HepG2 (cell line): ENCODE measurements around the gene CLCN1. TPM values are rescaled to one million over a fixed set of nuclear protein-coding genes. Genes with fewer than 3 reads are reported as not detected.

Experiments used
- ARID2 ChIP-seq: sonication (generic); formaldehyde crosslinking; IDR thresholded peaks from 2 replicates; pipeline ENCODE4 v1.8.1; 2022; ENCODE audit warnings: mild to moderate bottlenecking, missing genetic modification reagents, borderline replicate concordance
- ARNT2 ChIP-seq: sonication (generic); formaldehyde crosslinking; IDR thresholded peaks from 2 replicates; pipeline ENCODE4 v1.8.0; 2022; ENCODE audit warnings: mild to moderate bottlenecking, low read depth, missing genetic modification reagents, moderate library complexity
- CCDC6 ChIP-seq: sonication (generic); formaldehyde crosslinking; IDR thresholded peaks from 2 replicates; pipeline ENCODE4 v1.8.1; 2022; ENCODE audit warnings: mild to moderate bottlenecking, missing genetic modification reagents, moderate library complexity
- CENPT ChIP-seq: sonication (generic); formaldehyde crosslinking; IDR thresholded peaks from 2 replicates; pipeline ENCODE4 v1.8.0; 2022; ENCODE audit warnings: low read depth, mild to moderate bottlenecking, moderate library complexity, missing genetic modification reagents
- DMAP1 ChIP-seq: IDR thresholded peaks from 2 replicates; pipeline ENCODE4 v1.6.1; 2016
- FOXC1 ChIP-seq: sonication (generic); formaldehyde crosslinking; IDR thresholded peaks from 2 replicates; pipeline ENCODE4 v1.8.0; 2022; ENCODE audit warnings: mild to moderate bottlenecking, missing genetic modification reagents, borderline replicate concordance
- GABPB1 ChIP-seq: IDR thresholded peaks from 2 replicates; pipeline ENCODE4 v1.6.1; 2016; ENCODE audit warnings: mild to moderate bottlenecking, missing genetic modification reagents, moderate library complexity, missing compliant biosample characterization
- GRHL1 ChIP-seq: sonication (generic); formaldehyde crosslinking; conservative IDR thresholded peaks from 2 replicates; pipeline ENCODE4 v1.8.0; 2022; ENCODE audit warnings: missing genetic modification reagents
- HOXA9 ChIP-seq: sonication (generic); formaldehyde crosslinking; IDR thresholded peaks from 2 replicates; pipeline ENCODE4 v1.8.1; 2022; ENCODE audit warnings: missing genetic modification reagents, mild to moderate bottlenecking, moderate library complexity, borderline replicate concordance
- NR2F1 ChIP-seq, 2 experiments: fragments of 450-650 bp in 1 of 2; formaldehyde crosslinking in 1 of 2; IDR thresholded peaks; 2 replicates each; pipeline versions ENCODE4 v1.5.0 to v1.6.1; 2016 to 2020; ENCODE audit warnings: mild to moderate bottlenecking in 1 of 2, missing compliant biosample characterization in 1 of 2, missing genetic modification reagents in 1 of 2, moderate library complexity in 1 of 2
- PHF5A ChIP-seq: IDR thresholded peaks from one replicate; pipeline ENCODE4 v1.6.1; 2018; ENCODE audit warnings: low read depth, missing genetic modification reagents; ENCODE audit not compliant: unreplicated experiment
- POLR2A ChIP-seq, 2 experiments: IDR thresholded peaks; 2 replicates each; pipeline ENCODE4 v1.6.1; 2011; ENCODE audit warnings: low read depth in 2 of 2, low read length in 2 of 2, mild to moderate bottlenecking in 1 of 2, moderate library complexity in 1 of 2; ENCODE audit not compliant: insufficient read depth in 1 of 2
- RELA ChIP-seq: sonication (generic); formaldehyde crosslinking; IDR thresholded peaks from 2 replicates; pipeline ENCODE4 v1.4.0; 2020; ENCODE audit warnings: missing genetic modification reagents
- REPIN1 ChIP-seq: sonication (generic); formaldehyde crosslinking; IDR thresholded peaks from 2 replicates; pipeline ENCODE4 v1.8.0; 2022; ENCODE audit warnings: missing genetic modification reagents, low read depth, mild to moderate bottlenecking, borderline replicate concordance
- SAFB2 ChIP-seq: sonication (generic); formaldehyde crosslinking; IDR thresholded peaks from 2 replicates; pipeline ENCODE4 v1.5.1; 2020; ENCODE audit warnings: missing genetic modification reagents, low read depth, mild to moderate bottlenecking, borderline replicate concordance
- SALL1 ChIP-seq: sonication (generic); formaldehyde crosslinking; IDR thresholded peaks from 2 replicates; pipeline ENCODE4 v1.8.0; 2022; ENCODE audit warnings: mild to moderate bottlenecking, missing genetic modification reagents
- SSRP1 ChIP-seq: IDR thresholded peaks from 2 replicates; pipeline ENCODE4 v1.6.1; 2016; ENCODE audit warnings: control low read depth
- TAF15 ChIP-seq: fragments of 200-400 bp; formaldehyde crosslinking; IDR thresholded peaks from one replicate; pipeline ENCODE4 v1.6.1; 2018; ENCODE audit warnings: mild to moderate bottlenecking, low read depth, low read length; ENCODE audit not compliant: poor library complexity, severe bottlenecking
- TEAD3 ChIP-seq: optimal IDR thresholded peaks from 2 replicates; pipeline ENCODE3; 2016; ENCODE audit warnings: borderline replicate concordance
- TP53 ChIP-seq: sonication (generic); formaldehyde crosslinking; conservative IDR thresholded peaks from 2 replicates; pipeline ENCODE4 v1.4.0; 2020; ENCODE audit warnings: missing genetic modification reagents
- ZEB1 ChIP-seq: IDR thresholded peaks from 2 replicates; pipeline ENCODE4 v1.6.1; 2012; ENCODE audit warnings: mild to moderate bottlenecking, low read depth, inconsistent platforms; ENCODE audit not compliant: insufficient replicate concordance
- ZFY ChIP-seq: sonication (generic); formaldehyde crosslinking; IDR thresholded peaks from 2 replicates; pipeline ENCODE4 v1.4.0; 2020; ENCODE audit warnings: missing genetic modification reagents
- ZNF275 ChIP-seq: sonication (generic); formaldehyde crosslinking; IDR thresholded peaks from 2 replicates; pipeline ENCODE4 v1.8.0; 2022; ENCODE audit warnings: missing genetic modification reagents, mild to moderate bottlenecking, inconsistent platforms, borderline replicate concordance
- ZNF746 ChIP-seq: sonication (generic); formaldehyde crosslinking; IDR thresholded peaks from 2 replicates; pipeline ENCODE4 v1.8.0; 2022; ENCODE audit warnings: mild to moderate bottlenecking, missing genetic modification reagents
- ZNF780A ChIP-seq: sonication (generic); formaldehyde crosslinking; IDR thresholded peaks from 2 replicates; pipeline ENCODE4 v1.8.0; 2022; ENCODE audit warnings: mild to moderate bottlenecking, missing genetic modification reagents, moderate library complexity
- polyA plus RNA-seq, 8 experiments: library from polyadenylated mRNA; depleted of rRNA in 3 of 8; stranded (reverse) in 7 of 8; unstranded in 1 of 8; fragments of >200 nt; fragmentation: Illumina TruSeq in 4 of 8; extraction: Trizol in 4 of 8; gene quantifications; 2 replicates each; pipeline versions ENCODE4 v1.2.1 to v1.2.3, GENCODE V29; 2011 to 2016; ENCODE audit warnings: low read depth in 4 of 8, missing spikeins in 1 of 8, mixed read lengths in 1 of 8; ENCODE audit not compliant: insufficient read depth in 1 of 8
- total RNA-seq, 5 experiments: library from RNA; depleted of rRNA; stranded (reverse); fragments of >200 nt; fragmentation: Illumina TruSeq; extraction: Trizol; gene quantifications; 2 replicates each; pipeline ENCODE4 v1.2.3, GENCODE V29; 2016; ENCODE audit warnings: low read depth in 1 of 5
- TF ChIP-seq, protein P1 (sequence below): sonication (generic); formaldehyde crosslinking; IDR thresholded peaks from 2 replicates; pipeline ENCODE4 v1.4.0; 2020; ENCODE audit warnings: low read depth, mild to moderate bottlenecking, missing genetic modification reagents
- TF ChIP-seq, protein P2 (sequence below): sonication (generic); formaldehyde crosslinking; IDR thresholded peaks from 2 replicates; pipeline ENCODE4 v1.5.1; 2020; ENCODE audit warnings: mild to moderate bottlenecking, missing genetic modification reagents, moderate library complexity

The CLCN1 gene
- total and polyA plus RNA-seq, 2 of the 13 experiments (the other 11 are each of a cell fraction or from before 2014, with no cell fraction given) = 0.01 TPM; not detected in 1

DNA sequence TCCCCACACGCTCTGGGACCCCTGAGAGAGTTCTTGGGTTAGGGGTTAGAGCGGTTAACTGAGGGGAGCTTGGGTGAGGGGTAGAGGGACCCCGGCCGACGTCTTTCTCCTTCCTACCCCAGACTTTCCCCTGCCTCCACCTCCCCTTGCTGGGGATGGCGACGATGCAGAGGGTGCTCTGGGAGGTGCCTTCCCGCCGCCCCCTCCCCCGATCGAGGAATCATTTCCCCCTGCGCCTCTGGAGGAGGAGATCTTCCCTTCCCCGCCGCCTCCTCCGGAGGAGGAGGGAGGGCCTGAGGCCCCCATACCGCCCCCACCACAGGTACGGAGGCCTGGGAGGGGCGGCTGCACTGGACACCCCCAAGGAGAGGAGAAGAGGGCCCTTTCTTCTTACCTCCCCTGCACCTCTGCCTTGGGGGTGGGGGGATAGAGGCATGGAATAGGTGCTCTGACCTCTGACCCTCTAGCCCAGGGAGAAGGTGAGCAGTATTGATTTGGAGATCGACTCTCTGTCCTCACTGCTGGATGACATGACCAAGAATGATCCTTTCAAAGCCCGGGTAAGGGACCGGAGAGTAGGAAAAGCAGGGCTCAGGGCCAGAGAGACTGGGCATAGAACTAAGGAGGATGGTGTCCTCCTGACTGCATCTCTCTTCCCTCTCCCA lies 66.3 kb downstream of the CLCN1 start (continued):
- TF ChIP-seq, protein P1, sequence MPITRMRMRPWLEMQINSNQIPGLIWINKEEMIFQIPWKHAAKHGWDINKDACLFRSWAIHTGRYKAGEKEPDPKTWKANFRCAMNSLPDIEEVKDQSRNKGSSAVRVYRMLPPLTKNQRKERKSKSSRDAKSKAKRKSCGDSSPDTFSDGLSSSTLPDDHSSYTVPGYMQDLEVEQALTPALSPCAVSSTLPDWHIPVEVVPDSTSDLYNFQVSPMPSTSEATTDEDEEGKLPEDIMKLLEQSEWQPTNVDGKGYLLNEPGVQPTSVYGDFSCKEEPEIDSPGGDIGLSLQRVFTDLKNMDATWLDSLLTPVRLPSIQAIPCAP (CRISPR knock-in tag) = no peak
- TF ChIP-seq ZFY (CRISPR knock-in tag) (no peak), ARNT2 (CRISPR knock-in tag) (no peak), ARID2 (CRISPR knock-in tag) (no peak), TP53 (CRISPR knock-in tag) (no peak), GABPB1 (CRISPR knock-in tag) (no peak), DMAP1 (CRISPR knock-in tag) (no peak), SAFB2 (CRISPR knock-in tag) (no peak), GRHL1 (CRISPR knock-in tag) (no peak), REPIN1 (CRISPR knock-in tag) (no peak), SSRP1 (CRISPR knock-in tag) (no peak), CENPT (CRISPR knock-in tag) (no peak), PHF5A (CRISPR knock-in tag) (no peak), SALL1 (0 out of 2 replicates have a peak, but pooled peaks have one; percentile 7), ZEB1 (no peak), HOXA9 (CRISPR knock-in tag) (no peak), TEAD3 (CRISPR knock-in tag) (no peak), NR2F1 (CRISPR knock-in tag; IDR thresholded peaks at IDR 0.05) (0 out of 4 replicates have a peak, but pooled peaks of 1 of the 2 experiments have one; percentile 29), ZNF780A (CRISPR knock-in tag) (no peak), TAF15 (no peak), CCDC6 (no peak), POLR2A (IDR thresholded peaks at IDR 0.05; ENCODE audit: insufficient read depth in 1 of 2, low read depth in 2 of 2, low read length in 2 of 2) (0 out of 4 replicates have a peak, but pooled peaks of 1 of the 2 experiments have one; percentile 5), FOXC1 (CRISPR knock-in tag) (no peak), ZNF275 (CRISPR knock-in tag) (no peak), RELA (no peak), ZNF746 (CRISPR knock-in tag) (no peak)
- TF ChIP-seq, protein P2, sequence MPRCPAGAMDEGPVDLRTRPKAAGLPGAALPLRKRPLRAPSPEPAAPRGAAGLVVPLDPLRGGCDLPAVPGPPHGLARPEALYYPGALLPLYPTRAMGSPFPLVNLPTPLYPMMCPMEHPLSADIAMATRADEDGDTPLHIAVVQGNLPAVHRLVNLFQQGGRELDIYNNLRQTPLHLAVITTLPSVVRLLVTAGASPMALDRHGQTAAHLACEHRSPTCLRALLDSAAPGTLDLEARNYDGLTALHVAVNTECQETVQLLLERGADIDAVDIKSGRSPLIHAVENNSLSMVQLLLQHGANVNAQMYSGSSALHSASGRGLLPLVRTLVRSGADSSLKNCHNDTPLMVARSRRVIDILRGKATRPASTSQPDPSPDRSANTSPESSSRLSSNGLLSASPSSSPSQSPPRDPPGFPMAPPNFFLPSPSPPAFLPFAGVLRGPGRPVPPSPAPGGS (CRISPR knock-in tag) = no peak
